Endothelial cell of umbilical vein (primary cell): ENCODE data around the gene MCC.

Source experiments
- EZH2 ChIP-seq: IDR thresholded peaks from 2 replicates; pipeline ENCODE4 v1.6.1; 2012; ENCODE audit warnings: borderline replicate concordance, low read depth, mild to moderate bottlenecking, moderate library complexity, low read length, inconsistent platforms; ENCODE audit not compliant: severe bottlenecking
- POLR2A ChIP-seq: IDR thresholded peaks from 2 replicates; pipeline ENCODE4 v1.6.1; 2012; ENCODE audit warnings: low read depth, mild to moderate bottlenecking, control low read depth, low read length
- TF ChIP-seq, protein P1 (sequence below), 2 donors: IDR thresholded peaks; 1 replicate in 1 of 2; 2 replicates in 1 of 2; pipeline ENCODE4 v1.5.1; 2011; ENCODE audit warnings: low read length in 2 of 2, mild to moderate bottlenecking in 2 of 2, moderate library complexity in 2 of 2, control low read depth in 1 of 2, inconsistent platforms in 1 of 2, low read depth in 1 of 2; ENCODE audit not compliant: insufficient read depth in 1 of 2; ENCODE audit errors: extremely low read depth in 1 of 2

DNA sequence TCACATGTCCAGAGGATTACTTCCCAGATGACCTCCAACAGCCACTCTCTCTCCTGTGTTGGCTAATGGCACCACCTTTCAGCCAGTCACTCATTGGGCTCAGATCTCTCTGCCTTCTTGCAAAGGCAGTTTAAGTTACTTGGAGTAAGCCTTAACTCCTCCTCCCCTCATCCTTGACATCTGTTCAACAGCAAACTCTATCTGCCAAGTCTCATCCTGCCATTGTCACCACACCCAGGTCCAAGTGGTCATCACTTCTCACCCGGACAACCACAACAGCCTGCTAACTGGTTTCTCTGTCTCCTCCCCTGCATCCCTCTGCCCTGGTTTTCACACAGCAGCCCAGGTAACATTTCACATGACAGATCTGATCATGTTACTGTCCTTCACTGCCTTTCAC is 453.2 kb downstream of the MCC start:
- TF ChIP-seq, protein P1, sequence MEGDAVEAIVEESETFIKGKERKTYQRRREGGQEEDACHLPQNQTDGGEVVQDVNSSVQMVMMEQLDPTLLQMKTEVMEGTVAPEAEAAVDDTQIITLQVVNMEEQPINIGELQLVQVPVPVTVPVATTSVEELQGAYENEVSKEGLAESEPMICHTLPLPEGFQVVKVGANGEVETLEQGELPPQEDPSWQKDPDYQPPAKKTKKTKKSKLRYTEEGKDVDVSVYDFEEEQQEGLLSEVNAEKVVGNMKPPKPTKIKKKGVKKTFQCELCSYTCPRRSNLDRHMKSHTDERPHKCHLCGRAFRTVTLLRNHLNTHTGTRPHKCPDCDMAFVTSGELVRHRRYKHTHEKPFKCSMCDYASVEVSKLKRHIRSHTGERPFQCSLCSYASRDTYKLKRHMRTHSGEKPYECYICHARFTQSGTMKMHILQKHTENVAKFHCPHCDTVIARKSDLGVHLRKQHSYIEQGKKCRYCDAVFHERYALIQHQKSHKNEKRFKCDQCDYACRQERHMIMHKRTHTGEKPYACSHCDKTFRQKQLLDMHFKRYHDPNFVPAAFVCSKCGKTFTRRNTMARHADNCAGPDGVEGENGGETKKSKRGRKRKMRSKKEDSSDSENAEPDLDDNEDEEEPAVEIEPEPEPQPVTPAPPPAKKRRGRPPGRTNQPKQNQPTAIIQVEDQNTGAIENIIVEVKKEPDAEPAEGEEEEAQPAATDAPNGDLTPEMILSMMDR (IDR thresholded peaks at IDR 0.05; ENCODE audit: extremely low read depth in 1 of 2, insufficient read depth in 1 of 2, low read depth in 1 of 2, low read length in 2 of 2): no peak
- TF ChIP-seq POLR2A (no peak), EZH2 (no peak)
